MV-4-11 (cell line): ENCODE measurements around the gene MFSD12.
A peak's percentile ranks its signal among the peaks of the same experiment; 100 is the strongest.

Experiments used
- DNase-seq: peaks from one replicate; lab custom pipeline; 2025; lab: John Stamatoyannopoulos, UW

The MFSD12 gene

DNA sequence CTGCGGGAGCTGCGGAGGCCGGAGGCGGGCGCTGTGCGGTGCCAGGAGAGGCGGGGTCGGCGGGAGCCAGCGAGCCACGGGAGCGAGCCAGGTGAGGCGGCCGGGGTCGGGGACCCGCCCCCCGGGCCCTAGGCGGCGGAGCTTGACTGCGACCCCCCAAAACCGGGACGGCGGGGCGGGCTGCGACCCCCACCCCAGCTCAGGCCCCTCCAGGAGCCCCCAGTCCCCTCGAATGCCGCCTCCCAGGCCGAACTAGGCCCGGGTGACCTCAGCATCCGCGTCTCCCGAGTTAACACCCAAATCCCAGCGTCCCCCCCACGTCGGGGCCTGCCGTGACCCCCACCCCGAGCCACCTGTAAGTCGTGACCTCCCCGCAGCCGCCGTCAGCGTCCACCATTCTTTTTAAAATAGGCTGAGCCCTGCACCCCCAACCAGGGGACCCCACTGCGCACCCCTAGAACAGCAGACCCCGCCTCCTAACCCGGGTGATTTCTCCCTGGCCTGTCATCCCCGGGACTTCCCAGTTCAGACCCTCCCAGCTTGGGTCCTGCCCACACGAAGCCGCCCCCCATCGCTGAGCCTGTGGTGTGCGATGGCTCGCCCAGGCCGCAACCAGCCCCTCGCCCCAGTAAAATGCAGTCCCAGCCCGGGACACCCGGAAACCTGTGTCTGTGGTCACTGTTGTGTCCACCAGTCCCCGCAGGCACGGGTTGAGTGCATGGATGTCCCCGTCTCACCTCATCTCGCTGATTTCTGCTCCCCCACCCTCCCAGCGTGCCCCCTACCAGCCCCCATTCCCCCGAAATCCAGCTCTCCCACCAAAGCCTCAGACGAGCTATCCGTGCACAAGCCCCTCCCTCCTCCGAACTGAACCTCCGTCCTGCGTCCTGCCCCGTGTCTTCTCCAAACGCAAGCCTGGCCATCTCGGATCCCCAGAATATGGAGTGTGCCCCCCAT, 50.7 kb downstream of the MFSD12 start:
- no peak for DNase-seq

DNA sequence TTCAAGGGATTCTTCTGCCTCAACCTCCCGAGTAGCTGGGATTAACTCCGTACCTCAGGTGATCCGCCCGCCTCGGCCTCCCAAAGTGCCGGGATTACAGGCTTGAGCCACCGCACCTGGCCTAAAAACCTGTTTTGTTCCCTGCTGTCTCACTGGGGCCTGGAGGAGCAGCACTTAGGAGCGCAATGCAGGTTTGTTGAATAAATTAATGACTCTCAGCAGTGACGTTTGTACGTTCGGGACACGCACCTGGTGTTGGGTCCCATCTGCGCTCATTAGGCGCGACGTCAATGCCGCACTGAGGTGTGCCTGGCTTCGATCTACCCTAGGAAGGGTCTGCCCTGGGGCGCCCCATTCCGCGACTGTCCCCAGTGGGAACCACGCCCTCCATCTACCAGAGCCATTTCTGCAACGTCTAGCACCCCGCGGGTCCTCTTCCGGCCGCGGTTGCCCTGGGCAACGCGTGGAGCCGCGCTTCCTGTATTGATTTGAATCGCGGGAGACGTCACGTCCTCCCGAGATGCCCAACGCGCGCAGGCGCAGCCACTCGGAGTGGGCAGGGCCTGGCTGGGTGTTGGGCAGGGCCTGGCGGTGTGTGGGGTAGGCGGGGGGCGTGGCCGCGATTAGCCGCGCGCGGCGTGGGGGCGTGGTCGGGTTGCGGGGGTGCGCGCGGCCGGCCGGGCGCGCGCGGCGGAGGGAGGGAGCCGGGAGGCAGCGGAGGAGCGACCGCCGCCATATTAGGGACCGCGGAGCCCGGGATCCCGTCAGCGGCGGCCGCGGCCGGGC, 51.6 kb downstream of the MFSD12 start, which contains the start of gene FZR1:
Gene FZR1 (plus strand): TSS at position 714 of the 786 bp plus-strand sequence. CDS start 16,679 bp downstream, outside the sequence.
- DNase-seq = peak; percentile 99

DNA sequence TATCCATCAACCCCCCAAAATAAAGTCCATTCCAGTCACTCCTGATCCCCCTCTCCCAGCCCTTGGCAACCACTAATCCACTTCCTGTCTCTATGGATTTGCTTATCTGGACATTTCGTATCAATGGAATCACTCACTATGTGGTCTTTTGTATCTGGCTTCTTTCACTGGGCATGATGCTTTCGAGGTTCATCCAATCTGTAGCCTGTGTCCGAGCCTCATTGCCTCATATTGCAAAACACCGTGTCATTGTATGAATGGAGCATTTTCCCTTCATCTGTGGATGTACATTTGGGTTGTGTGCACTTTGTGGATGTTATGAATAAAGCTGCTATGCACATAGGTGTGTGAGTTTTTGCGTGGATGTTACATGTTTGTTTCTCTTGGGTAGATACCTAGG, 52.7 kb downstream of the MFSD12 start:
- peak; percentile 40 for DNase-seq

DNA sequence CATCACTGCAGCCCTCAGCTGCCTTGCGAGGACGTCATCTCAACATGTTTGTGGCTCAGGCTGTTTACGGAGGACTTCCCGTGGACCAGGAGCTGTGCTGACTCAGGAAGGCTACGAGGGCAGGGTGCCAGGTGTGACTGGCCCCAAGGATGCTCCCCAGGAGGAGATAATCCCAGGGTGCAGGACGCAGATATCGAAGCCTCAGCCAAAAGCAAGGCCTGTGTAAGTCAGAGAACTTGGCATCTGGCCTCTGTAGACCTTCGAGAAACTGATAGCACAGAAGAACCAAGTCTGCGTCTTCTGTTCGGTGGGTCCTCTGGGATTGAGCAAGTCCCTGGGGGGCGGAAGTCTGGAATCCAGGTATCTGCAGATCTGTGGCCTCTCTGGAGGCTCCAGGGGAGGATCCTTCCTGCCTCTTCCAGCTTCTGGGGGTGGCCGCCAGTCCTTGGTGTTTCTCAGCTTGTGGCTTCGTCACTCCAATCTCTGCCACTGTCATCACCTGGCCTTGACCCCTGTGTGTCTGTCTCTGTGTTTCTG, 54.3 kb downstream of the MFSD12 start:
- no peak for DNase-seq

DNA sequence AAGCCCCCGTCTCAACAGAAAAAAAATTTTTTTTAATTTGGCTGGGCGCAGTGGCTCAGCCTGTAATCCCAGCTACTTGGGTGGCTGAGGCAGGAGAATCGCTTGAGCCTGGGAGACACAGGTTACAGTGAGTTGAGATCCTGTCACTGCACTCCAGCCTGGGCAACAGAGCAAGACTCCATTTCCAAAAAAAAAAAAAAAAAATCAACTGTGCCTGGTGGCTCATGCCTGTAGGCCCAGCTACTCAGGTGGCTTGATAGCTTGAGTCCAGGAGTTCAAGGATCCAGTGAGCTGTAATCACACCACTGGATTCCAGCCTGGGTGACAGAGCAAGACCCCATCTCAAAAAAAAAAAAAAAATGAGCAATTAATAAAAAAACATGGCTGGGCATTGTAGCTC, 55.6 kb downstream of the MFSD12 start:
- no peak for DNase-seq

DNA sequence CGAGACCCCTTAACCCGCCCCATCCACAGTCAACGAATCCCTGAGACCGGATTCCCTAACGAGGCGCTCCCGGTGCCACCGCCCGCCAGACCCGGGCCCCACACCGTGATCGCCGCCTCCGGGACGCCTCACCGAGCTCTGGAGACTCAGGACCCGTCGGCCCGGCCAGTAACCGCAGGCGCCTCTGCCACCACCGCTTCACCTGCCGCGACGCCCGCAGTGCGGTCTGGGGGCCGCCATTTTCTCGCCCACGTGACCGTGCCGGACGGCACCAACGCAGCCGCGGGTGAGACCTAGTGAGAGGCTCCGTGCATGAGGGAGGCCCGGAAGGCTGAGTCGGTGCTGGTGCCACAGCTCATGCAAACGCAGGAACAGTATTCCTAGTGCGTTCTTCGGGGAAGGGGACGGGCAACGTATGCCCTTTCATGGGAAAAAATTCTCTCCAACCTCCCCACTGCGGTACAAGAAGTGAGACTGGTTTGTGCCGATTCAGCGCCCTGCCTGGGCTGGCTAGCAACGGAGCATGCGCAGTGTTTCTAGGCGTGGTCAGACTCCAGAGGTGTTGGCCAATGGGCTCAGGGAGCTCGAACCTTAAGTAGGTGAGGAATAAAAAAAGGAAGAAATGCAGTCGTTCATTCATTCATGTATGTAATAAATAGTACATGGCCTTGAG, 56.8 kb downstream of the MFSD12 start, which contains the start of gene DOHH:
Gene DOHH (minus strand): TSS at position 246 of the 673 bp plus-strand sequence. CDS start 3,860 bp downstream, outside the sequence.
- DNase-seq = peak; percentile 98

DNA sequence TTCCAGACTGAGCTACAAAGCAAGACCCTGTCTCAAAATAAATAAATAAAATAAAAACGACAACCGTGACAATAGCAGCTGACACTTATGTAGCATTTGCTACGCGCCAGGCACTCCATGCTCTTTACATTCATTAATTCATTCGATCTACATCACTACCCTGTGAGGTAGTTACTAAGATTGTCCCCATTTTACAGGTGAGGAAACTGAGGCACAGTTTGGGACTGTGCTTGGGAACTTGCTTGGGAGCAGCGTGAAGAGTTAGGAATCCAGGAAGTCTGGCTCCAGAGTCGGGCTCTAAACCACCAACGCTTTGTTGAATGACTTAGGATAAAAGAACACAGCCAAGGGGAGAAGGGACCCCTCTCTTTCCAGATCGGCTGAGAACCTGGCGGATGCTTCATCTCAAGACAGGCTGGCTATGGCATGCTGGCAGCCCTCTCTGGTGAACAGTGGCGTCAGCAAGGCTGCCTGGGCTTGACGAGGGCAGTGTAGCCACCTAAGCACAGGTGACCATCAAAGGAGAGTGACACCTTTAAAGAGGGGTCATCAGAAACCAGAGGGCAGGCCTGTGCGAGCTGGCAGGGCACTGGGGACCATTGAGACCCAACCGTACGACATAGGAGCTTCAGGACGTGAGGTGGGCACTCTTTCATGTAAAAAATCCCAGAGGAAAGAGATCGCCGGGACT, 57.5 kb downstream of the MFSD12 start:
- DNase-seq = no peak

DNA sequence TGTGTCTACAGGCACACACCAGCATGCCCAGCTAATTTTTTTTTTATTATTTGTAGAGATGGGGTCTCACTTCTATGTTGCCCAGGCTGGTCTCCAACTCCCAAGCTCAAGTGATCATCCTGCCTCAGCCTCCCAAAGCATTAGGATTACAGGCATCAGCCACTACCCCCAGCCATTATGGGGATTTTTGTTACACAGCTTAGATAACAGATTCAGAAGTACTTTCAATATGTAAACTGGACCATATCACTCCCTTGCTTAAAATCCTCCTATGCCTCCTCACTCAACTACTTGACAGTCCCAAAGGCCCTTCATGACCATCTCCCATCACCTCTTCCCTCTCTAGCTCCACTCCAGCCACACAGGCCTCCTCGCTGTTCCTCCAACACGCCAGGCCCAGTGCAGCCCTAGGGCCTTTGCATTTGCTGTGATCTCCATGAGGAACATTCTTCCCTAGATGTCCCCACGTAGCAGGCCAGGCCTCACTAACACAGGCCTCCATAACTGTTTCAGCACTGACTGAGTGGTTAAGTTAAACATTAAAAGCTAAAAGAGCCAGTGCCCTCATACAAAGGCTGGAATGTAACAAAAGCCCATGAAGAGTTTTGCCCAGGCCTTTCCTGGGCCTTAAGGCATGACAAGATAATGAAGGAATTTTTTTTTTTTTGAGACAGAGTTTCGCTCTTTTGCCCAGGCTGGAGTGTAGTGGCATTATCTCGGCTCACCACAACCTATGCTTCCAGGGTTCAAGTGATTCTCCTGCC, 59.4 kb downstream of the MFSD12 start:
- no peak for DNase-seq

DNA sequence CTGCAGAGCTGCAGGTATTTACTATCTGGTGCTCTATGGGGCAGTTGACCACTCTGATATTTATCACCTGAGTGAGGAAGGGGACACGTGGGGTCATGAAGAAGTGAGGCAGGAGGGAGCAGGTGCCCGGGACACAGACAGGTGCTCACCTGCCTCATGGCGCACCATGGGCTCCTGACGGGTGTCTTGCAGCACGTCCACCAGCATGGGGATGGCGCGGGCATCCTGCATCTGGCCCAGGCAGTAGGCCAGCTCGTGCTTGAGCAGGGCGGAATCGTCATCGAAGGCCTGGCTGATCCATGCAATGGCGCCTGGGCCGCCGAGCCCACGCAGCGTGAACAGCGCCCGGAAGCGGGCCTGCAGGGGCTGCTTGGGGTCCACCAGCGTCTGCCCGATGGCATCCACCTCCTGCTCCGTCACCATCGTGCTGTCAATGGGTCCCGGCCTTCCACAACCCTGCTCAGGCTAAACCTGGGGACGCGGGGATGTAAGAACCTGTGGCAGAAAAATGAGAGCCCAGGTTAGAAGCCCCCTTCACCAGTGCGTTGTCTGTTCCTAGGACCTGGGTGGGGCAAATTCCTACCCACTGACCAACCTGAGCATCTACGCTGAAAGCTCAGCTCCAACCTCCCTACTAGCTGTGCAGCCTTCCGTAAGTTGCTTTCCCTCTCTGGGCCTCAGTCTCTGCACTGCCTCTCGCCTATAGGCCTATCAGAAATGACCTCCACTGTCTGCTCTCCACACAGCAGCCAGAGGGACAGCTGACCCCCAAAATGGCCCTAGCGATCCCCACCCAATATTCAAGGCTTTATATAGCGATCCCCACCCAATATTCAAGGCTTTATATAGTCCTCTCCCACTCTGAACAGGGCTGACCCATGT, 60.8 kb downstream of the MFSD12 start:
- DNase-seq = no peak

DNA sequence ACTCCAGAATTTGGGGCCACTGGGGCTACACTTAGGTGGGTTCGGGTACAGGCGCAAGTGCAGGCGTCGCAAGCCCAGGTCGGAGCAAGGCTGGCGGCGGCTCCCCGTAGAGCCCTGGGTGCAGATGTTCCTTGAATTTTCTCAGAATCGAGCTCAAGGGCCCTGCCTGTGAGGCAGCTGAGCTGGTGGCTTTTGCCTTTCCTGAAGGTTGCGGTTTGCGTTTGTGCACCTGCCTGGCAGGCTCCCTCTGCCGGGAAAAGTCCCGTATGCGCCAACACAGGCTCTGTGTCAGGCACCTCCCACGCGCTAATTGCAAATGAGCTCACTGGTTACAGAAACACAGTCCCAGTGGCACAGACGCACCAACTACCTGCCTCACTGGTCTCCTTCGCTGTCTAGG, 62.8 kb downstream of the MFSD12 start:
- DNase-seq = no peak
